Measurements from ENCODE around the gene ZNF213.
A peak's percentile ranks its signal among the peaks of the same experiment; 100 is the strongest.
"Not testable (repeated sequence)": the region's sequence is repeated elsewhere in the genome, so short reads cannot be mapped to it uniquely, and the experiment has no call there.

Gene ZNF213

GRCh38 chr16:3148256-3149192 is 13.7 kb downstream of the ZNF213 start:
- DNase-seq (ENCODE audit: low spot score) = no peak

- no peak for DNase-seq (ENCODE audit: low spot score)
Measured at GRCh38 chr16:3149193-3149530, 14.3 kb downstream of the ZNF213 start.

DNA sequence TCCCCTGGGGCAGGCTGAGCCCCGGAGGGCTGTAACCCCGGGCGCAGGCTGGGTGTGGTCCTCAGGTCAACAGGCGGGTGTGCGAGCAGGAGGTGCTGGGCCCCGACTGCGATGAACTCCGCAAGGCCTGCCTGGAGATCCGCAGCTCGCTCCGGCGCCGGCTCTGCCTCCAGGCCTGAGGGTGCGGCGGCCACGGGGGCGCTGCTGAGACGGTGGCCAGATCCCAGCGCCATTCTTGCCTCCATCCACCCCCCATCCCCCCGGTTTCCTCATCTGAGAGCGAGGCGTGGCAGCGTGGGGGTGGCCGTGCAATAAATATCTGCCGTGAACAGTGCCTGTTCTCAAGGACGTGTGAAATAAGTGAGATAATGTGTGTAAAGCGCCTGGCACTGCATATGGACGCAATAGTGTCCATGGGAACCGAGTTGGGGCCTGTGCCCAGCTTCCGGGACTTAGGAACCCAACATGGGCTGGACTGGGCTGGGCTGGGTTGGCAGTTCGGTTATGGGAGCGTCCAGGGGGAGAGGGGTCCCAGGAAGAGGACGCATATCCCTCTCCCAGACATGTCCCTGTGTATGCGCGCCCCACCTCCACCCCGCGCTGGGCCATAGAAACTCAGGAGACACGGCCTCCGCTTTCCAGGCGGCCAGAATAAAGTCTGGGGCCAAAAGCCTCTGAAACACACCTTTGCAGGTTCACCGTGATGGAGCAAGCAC is 15.0 kb downstream of the ZNF213 start:
- peak; percentile 65 for DNase-seq (ENCODE audit: low spot score)

GRCh38 chr16:3150346-3151218 is 15.8 kb downstream of the ZNF213 start:
- peak; percentile 98 for DNase-seq (ENCODE audit: low spot score)

GRCh38 chr16:3152027-3152276 is 17.1 kb downstream of the ZNF213 start:
- no peak for DNase-seq (ENCODE audit: low spot score)

DNA sequence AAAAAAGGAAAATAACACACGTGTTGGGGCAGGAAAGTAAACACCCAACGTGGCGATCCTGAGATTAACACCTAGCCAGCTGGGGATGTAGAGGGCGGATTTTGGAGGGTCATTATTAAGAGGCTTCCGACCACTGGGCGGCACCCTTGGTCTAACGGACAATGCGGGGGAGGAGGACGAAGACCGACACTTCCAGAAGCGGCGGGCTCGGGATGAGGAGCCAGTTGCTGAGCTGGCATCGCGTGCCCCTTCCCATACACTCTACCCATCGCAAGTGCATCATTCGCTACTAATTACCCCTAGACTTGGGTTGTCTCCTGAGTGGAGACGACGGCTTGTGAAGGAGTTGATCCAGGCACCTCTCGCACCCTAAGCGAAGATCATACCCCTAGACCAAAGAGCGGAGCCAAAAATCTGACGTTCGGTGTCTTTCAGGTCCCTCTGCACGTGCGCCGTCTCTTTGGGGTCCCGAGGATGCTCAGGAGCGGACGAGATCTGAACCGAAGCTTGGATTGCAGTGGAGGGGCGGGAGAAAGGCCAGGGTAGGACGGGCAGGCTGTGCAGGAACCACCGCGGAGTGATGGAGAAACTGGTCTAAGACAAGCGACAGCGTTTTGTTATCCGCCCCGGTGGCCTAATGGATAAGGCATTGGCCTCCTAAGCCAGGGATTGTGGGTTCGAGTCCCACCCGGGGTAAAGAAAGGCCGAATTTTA is 17.6 kb downstream of the ZNF213 start:
- DNase-seq (ENCODE audit: low spot score) = peak; percentile 98

DNA sequence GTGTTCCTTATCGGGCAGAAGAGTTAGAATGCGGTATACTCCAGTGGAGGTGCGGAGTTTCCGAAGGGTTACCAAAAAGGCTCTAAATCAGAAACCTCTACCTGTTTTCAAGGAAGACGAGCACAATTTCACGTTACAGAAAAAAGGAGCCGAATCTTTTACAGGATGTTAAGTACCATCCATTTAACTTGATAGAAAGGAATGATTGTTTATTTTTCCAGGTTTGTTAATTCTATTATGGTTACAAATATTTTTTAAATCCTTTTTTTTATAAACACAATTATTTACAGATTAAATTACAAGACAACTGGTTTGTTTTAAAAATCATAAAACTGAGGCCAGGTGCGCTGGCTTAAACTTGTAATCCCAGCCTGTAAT is 18.2 kb downstream of the ZNF213 start:
- no peak for DNase-seq (ENCODE audit: low spot score)

DNA sequence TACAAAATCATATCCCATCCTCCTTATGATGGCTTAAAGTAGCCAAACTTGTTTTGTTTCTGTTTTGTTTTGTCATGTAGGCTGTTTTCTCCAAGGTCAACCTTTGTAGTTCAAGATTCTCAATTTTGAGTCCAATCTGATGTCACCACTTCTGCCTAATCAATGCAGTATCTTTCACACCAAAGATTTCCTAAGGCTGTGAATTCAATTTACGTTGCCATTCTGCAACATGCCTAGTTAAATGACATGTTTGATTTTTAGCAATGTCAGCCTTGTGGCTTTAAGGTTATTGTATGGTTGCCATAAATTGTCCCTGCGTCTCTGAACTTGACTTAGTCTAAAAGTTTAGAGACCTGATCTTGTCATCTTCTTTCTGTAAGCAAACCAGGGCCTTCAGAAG is 20.4 kb downstream of the ZNF213 start:
- DNase-seq (ENCODE audit: low spot score) = no peak

GRCh38 chr16:3155972-3156371 is 21.1 kb downstream of the ZNF213 start:
- no peak for DNase-seq (ENCODE audit: low spot score)

GRCh38 chr16:3157229-3158025 is 22.6 kb downstream of the ZNF213 start:
- peak; percentile 89 for DNase-seq (ENCODE audit: low spot score)

- DNase-seq (ENCODE audit: low spot score) = peak; percentile 52
Measured at GRCh38 chr16:3158026-3158509, 23.2 kb downstream of the ZNF213 start.

- peak; percentile 82 for DNase-seq (ENCODE audit: low spot score)
Measured at GRCh38 chr16:3158510-3159314, 23.9 kb downstream of the ZNF213 start.

- no peak for DNase-seq (ENCODE audit: low spot score)
Measured at GRCh38 chr16:3161235-3162018, 26.6 kb downstream of the ZNF213 start.

GRCh38 chr16:3164121-3164991 is 29.5 kb downstream of the ZNF213 start:
- no peak for DNase-seq (ENCODE audit: low spot score)

DNA sequence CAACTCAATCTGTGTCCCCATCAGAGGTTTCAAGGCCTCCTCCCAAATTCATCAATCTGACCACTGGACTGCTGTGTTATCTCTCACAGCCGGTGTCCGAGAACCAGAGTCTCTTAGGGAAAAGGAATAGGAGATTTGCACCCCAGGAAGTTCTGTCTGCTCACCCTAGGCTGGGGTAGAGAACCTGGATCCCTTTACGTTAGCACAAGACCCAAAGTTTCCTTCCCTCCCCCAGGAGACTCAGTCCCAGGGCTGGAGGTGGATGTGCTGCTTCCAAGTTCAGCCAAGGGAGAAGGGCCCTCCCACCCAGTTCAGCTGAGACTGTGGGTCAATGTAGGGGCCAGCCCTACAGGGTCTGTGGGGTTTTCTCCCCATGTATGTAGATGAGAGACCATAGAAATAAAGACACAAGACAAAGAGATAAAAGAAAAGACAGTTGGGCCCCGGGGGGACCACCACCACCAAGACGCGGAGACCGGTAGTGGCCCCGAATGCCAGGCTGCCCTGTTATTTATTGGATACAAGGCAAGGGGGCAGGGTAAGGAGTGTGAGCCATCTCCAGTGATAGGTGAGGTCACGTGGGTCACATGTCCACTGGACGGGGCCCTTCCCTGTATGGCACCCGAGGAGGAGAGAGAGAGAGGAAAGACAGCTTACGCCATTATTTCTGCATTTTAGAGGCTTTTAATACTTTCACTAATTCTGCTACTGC is 30.4 kb downstream of the ZNF213 start:
- DNase-seq (ENCODE audit: low spot score) = no peak

DNA sequence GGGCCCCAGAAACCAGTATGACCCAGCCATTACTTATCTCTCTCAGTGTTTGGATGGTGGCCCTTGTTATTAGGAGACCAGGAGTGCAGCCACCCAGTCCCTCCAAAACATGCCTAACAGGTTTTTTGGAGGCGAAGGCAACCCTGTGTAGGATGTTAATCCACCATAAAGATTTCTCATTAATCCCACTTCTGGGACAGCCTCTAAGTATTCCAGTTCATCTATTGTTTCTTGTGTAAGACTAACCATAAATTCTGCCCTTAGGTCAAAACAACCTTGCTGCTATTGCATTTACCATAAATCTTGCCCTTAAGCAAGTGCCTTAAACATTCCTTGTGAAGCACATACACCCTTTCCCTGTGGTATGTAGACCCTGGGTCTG is 31.7 kb downstream of the ZNF213 start:
- DNase-seq (ENCODE audit: low spot score) = no peak

DNA sequence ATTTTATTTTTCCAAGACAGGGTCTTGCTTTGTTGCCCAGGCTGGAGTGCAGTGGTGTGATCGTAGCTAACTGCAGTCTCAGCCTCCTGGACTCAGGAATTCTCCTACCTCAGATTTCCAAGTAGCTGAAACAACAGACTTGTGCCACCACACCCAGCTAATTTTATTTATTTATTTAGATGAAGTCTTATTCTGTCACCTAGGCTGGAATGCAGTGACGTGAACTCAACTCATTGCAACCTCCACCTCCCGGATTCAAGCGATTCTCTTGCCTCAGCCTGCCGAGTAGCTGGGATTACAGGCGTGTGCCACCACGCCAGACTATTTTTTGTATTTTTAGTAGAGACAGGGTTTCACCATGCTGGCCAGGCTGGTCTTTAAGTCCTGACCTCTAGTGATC is 33.9 kb downstream of the ZNF213 start:
- not testable (repeated sequence) for DNase-seq (ENCODE audit: low spot score)

Data from cerebellar cortex (tissue), 1 donor.